NCI-H524 (cell line): ENCODE results near the gene UBR3.
"Not testable (repeated sequence)": the region's sequence is repeated elsewhere in the genome, so short reads cannot be mapped to it uniquely, and the experiment has no call there.

Source experiments
- DNase-seq, 2 experiments: peaks; one replicate each; lab custom pipeline; 2025; lab: John Stamatoyannopoulos, UW

UBR3 gene

DNA sequence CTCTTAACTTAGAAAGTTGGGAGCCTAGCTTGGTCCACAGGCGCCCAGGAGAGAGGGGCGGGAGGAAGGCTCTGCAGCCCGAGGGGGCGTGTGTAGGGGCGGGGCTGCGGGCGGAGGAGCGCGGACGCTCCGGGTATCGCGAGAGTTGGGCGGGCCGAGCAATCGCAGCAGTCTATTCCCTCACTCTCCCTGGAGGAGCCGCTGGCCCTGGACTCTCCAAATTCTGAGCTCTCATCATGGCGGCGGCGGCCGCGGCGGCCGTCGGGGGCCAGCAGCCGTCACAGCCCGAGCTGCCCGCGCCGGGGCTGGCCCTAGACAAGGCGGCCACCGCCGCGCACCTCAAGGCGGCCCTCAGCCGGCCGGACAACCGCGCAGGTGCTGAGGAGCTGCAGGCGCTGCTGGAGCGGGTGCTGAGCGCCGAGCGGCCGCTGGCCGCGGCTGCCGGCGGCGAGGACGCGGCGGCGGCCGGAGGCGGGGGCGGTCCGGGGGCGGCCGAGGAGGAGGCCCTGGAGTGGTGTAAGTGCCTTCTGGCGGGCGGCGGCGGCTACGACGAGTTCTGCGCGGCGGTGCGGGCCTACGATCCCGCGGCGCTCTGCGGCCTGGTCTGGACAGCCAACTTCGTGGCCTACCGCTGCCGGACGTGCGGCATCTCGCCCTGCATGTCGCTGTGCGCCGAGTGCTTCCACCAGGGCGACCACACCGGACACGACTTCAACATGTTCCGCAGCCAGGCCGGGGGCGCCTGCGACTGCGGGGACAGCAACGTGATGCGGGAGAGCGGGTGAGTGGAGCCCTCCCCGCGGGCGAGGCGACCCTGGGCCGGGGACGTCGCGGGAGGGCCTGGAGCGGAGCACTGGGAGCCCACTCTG lies at the start of gene UBR3:
TSS of gene UBR3 (plus strand) at position 183 of the 869 bp plus-strand sequence. CDS start at position 237, 54 bp downstream.
- DNase-seq: peak; percentile 71 to 87

GRCh38 chr2:169778446-169778845 lies 48.8 kb upstream of the UBR3 start:
- no peak for DNase-seq

- DNase-seq: no peak
These were observed 45.8 kb upstream of the UBR3 start for GRCh38 chr2:169781249-169782013.

DNA sequence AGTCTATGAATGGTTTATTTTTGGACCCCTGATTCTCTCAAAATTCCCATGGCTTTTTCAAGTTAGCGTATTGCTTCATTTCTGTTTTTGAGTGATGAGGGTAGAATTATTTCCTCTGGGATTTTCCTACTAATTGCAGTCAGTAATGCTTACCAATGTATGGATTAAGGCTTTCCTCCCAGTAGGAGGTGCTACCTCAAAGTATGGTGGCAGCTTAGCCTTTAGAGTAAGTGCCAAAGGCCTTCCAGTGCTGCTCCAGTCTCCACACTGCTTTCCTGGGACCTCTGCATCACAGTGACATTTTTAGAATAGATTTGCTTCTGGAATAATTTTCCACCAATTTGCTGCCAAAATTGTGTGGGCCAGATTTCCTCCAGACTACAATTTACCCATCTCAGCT lies 44.7 kb upstream of the UBR3 start:
- no peak for DNase-seq

DNA sequence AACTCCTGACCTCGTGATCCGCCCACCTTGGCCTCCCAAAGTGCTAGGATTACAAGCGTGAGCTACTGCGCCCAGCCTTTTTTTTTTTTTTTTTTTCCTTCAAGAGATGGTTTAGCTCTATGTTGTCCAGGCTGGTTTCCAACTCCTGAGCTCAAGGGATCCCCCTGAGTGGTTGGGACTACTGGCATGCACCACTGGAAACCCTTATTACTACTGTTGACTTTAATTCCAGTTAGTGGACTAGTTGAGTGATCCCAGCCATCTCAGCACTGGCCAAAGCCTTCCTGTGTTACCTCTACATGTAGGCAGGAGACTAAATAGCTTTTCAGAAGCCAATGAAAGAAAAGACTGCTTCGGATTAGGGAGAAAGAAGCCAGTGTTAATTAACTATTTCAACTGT lies 36.7 kb upstream of the UBR3 start:
- DNase-seq: no peak

DNA sequence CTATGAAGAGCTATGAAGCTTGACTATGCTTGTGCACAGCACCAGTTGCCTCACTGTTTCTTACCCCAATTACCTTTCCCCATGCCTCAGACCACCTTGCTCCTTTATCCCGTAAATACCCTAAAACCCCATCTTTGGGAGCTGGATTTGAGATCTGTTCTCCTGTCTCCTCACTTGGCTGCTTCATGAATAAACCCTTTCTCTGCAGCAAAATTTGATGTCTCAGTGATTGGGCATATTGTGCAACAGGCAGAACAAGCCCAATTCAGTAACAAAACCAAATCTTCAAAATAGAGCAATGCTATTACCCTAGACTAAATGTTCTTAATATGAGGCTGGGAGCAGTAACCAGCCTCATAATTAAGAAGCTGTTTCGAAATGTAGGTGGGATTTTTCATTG lies 32.1 kb upstream of the UBR3 start:
- DNase-seq: no peak

DNA sequence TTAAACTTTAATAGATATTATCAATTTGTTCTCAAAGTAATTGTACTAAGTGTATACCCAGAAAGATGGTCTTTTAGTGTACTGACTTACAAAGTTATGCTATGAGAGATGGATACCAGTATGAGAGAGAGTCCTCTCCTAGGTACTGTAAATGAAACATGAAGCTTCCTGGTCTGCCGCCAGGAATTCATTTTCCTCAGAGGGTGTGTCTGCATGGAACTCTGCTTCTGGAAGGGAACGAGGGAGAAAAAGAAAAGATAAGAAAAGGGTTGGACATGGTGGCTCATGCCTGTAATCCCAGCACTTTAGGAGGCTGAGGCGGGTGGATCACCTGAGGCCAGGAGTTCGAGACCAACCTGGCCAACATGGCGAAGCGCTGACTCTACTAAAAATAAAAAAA lies 30.8 kb upstream of the UBR3 start:
- no peak for DNase-seq

- DNase-seq: no peak
These were observed 29.7 kb upstream of the UBR3 start for GRCh38 chr2:169797601-169798000.

DNA sequence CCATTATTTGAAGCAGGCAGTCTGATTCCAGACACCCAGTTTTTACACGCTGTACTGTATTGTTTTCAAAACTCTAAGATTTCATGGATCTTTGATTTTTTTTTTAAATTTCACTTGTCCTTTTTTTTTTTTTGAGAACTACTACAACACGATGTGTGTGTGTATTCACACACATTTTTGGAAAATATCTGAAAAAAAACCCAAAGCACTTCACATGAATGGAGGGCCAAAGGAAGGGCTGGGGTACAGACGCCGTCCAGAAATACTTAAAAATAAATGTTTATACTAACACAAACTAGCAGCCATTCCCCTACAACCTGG lies 28.9 kb upstream of the UBR3 start:
- no peak for DNase-seq

DNA sequence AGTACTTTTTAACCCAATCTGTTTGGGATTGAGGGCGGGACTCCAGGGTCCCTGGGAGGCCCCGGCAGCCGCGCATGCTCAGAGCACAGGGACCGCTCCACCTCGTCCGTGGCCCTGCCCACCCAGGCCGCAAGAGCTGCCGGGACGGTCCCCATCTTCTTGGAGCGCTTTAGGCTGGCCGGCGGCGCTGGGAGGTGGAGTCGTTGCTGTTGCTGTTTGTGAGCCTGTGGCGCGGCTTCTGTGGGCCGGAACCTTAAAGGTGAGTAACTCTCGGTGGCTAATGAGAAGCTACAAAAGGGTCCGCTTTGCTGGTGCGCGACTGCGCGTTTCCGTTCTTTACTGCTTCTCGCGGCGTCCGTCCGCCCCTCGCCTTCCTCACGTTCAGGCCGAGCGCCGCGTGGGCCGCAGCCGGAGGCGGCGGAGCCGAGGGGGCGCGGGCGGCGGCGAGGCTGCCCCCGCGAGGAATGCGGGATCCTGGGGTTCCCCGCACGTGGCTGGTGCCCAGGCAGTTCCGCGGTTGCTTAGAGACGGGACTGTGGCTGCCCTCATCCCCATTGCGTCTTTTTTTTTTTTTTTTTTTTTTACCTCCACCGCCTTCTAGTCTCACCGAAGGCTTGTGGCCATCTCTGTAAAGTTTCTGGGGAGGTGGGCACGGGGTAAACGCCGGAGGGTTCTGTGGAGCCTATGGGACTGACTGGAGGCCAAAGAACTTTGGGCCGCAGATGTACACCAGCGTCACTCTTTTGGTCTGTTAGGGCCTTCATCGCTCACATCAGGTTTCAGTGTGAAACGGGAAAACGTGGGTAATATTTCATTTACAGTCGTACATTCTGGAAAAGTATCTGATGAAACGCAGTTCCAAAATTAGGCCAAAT lies 28.3 kb upstream of the UBR3 start, which contains the start of gene SSB:
TSS of gene SSB (plus strand) at position 154 of the 875 bp plus-strand sequence. CDS start 2,090 bp downstream, outside the sequence.
- DNase-seq: peak; percentile 84 to 90

DNA sequence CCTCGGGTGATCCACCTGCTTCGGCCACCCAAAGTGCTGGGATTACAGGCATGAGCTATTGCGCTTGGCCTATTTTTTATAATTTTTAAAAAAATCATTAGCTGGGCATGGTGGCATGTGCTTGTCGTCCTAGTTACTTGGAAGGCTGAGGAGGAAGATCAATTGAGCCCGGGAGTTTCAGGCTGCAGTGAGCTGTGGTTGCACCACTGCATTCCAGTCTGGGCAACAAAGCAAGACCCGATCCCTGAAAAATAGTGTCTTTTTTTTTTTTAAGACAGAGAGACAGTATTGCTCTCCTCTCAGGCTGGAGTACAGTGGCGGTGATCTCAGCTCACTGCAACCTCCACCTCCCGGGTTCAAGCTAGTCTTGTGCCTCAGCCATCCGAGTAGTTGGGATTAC lies 23.8 kb upstream of the UBR3 start:
- no peak for DNase-seq

DNA sequence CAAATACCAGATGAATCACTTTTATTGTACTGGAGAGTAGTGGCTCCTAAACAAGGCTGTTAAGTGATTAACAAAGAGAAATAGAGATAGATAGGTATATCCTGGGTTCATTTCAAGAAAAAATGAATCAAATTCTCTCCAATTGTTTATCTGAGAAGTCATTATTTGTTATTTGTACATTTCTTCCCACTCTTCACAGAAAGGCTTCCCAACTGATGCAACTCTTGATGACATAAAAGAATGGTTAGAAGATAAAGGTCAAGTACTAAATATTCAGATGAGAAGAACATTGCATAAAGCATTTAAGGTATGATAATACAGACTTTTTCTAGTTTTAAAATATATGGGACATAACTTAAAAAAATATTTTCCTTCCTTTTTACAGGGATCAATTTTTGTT lies 20.7 kb upstream of the UBR3 start:
- no peak for DNase-seq

GRCh38 chr2:169808221-169808620 lies 19.0 kb upstream of the UBR3 start:
- no peak for DNase-seq

GRCh38 chr2:169815849-169816248 lies 11.4 kb upstream of the UBR3 start:
- no peak for DNase-seq

DNA sequence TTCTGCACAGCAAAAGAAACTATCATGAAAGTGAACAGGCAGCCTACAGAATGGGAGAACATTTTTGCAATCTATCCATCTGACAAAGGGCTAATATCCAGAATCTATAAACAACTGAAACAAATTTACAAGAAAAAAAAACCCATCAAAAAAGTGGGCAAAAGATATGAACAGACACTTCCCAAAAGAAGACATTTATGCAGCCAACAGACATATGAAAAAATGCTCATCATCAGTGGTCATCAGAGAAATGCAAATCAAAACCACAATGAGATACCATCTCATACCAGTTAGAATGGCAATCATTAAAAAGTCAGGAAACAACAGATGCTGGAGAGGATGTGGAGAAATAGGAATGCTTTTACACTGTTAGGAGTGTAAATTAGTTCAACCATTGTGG lies 10.3 kb upstream of the UBR3 start:
- DNase-seq: not testable (repeated sequence)

DNA sequence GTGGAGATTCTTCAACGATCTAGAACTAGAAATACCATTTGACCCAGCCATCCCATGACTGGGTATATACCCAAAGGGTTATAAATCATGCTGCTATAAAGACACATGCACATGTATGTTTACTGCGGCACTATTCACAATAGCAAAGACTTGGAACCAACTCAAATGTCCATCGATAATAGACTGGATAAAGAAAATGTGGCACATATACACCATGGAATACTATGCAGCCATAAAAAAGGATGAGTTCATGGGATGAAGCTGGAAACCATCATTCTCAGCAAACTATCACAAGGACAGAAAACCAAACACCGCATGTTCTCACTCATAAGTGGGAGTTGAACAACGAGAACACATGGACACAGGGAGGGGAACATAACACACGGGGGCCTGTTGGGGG lies 9.9 kb upstream of the UBR3 start:
- not testable (repeated sequence) for DNase-seq

DNA sequence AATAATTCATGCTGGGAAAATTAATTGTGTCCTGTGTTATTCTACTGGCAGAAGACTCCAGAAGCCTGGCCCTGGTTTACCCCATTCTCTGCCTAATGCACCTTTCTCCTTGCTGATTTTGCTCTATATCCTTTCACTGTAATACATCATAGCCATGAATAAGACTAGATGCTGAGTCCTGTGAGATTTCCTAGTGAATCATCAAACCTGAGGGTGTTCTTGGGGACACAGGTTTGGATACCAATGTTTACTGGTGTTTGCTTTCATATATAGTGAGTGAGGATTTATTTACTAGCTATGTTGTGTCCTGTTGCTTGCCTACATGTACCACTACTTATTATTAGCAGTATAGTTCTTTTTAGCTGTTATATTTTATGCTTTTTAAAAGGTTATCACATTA lies 9.0 kb upstream of the UBR3 start:
- DNase-seq: no peak

GRCh38 chr2:169819106-169819505 lies 8.1 kb upstream of the UBR3 start:
- no peak for DNase-seq

DNA sequence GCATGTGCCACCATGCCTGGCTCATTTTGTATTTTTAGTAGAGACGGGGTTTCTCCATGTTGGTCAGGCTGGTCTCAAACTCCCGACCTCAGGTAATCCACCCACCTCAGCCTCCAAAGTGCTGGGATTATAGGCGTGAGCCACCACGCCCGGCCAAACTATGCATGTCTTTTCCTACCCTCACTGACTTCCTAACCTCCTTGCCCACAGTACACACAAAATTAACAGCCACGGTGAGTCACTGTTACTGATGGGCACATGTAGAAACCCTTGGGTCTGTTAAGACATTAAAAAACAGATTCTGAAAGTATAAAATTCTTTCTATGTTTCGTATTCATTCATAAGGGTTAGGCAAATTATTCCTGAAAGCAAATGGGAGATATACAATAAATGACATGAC lies 7.2 kb upstream of the UBR3 start:
- not testable (repeated sequence) for DNase-seq

DNA sequence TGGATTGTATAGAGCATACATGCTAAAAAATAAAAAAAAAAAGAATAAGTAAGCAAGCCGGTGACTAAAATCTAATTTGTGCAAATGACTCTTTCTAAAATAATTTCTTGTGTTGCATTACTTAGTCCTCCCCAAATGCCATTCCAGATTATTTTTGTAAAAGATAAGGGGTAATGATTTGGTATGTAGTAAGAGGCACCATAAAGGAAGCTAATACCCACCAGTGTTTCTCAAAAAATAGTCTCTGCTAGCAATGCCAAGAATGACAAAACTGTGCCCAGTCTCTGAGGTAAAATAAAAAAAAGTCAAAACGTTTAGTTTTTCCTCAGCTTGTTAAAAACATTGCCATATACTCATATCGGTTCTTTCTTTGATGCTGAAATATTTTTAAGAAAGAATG lies 5.2 kb upstream of the UBR3 start:
- no peak for DNase-seq

DNA sequence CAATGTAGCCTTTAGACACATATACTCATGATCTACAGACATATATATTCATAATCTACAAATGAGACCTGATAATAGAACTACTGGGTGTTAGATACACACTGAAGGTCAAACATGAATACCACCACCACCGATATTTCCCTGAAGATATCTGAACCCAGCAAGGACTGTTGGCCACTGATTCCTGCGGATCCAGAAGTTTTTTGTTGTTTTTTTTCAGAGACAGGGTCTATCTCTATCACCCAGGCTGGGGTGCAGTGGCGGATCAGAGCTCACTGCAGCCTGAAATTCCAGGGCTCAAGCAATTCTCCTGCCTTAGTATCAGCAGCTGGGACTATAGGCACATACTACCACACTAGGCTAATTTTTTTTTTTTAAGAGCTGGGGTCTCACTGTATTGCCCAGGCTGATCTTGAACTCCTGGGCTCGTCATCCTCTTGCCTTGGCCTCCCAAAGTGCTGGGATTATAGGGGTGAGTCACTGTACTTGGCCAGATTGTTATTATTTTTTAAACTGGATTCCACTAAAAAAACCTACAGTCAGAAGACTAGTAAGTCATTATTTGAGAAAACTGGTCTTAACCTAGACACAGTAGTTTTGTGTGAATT lies 4.4 kb upstream of the UBR3 start:
- no peak for DNase-seq

DNA sequence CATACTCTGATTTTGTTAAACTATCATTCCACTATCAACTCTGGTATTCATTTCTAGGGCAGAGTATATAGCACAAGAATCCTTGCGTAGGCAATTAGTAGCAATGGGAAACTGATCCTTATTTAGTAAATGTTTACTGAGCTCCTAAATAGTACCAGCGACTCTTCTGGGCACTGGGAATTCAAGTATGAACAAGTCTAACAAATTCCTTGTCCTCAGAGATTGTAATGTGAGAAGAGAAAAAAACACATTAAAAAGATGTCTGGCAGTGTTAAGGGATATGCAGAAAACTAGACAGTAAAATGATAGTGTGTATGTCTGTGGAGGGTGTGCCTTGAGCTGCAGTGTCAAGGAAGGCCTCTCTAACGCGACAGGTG lies 3.3 kb upstream of the UBR3 start:
- no peak for DNase-seq
